NT2/D1 (cell line): Measurements from ENCODE around the gene EMC8.

Experiments
- SUZ12 ChIP-seq: IDR thresholded peaks from 2 replicates; pipeline ENCODE4 v1.6.1; 2011; ENCODE audit not compliant: insufficient read length, insufficient read depth; ENCODE audit errors: extremely low read depth
- YY1 ChIP-seq: IDR thresholded peaks from 2 replicates; pipeline ENCODE4 v1.6.1; 2011; ENCODE audit not compliant: insufficient read length, insufficient read depth
- ZNF274 ChIP-seq: IDR thresholded peaks from 2 replicates; pipeline ENCODE4 v1.6.1; 2011; ENCODE audit warnings: mild to moderate bottlenecking, low read depth, low read length

DNA sequence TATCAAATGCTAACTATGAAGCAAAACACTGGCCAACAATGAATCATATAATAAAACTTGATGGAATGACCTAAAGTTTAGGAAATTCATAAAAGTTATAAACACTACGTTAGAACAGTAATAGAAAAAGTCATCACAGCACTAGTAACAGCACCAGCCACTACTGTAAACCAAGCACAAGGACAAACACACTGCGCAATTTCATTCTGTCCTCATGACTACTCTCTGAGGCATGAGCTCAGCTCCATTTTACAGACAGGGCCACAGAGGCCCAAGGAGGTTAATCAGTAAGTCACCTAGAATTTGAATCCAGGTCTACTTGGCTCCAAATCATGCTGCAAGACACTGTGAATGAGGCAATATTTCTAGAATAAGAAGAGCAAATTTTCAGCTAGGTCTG is 13.4 kb downstream of the EMC8 start:
- no peak for TF ChIP-seq ZNF274
- TF ChIP-seq YY1: no peak
- no peak for TF ChIP-seq SUZ12
